Measurements from ENCODE around the gene MEGF11.

The MEGF11 gene

GRCh38 chr15:66219339-66219738 lies 34.2 kb downstream of the MEGF11 start:
- no peak for DNase-seq (ENCODE audit: low read depth in 2 of 2, low spot score in 1 of 2)

GRCh38 chr15:66216806-66217205 lies 36.7 kb downstream of the MEGF11 start:
- no peak for DNase-seq (ENCODE audit: low read depth in 2 of 2, low spot score in 1 of 2)

- no peak for DNase-seq (ENCODE audit: low read depth in 2 of 2, low spot score in 1 of 2)
These were observed 37.7 kb downstream of the MEGF11 start for GRCh38 chr15:66215811-66216210.

GRCh38 chr15:66214246-66214645 lies 39.3 kb downstream of the MEGF11 start:
- DNase-seq (ENCODE audit: low read depth in 2 of 2, low spot score in 1 of 2): no peak

GRCh38 chr15:66212563-66212921 lies 41.0 kb downstream of the MEGF11 start:
- DNase-seq (ENCODE audit: low read depth in 2 of 2, low spot score in 1 of 2): no peak

GRCh38 chr15:66211670-66212562 lies 41.6 kb downstream of the MEGF11 start:
- no peak for DNase-seq (ENCODE audit: low read depth in 2 of 2, low spot score in 1 of 2)

GRCh38 chr15:66210684-66211083 lies 42.9 kb downstream of the MEGF11 start:
- DNase-seq (ENCODE audit: low read depth in 2 of 2, low spot score in 1 of 2): no peak

GRCh38 chr15:66198757-66199156 lies 54.8 kb downstream of the MEGF11 start:
- no peak for DNase-seq (ENCODE audit: low read depth in 2 of 2, low spot score in 1 of 2)

- DNase-seq (ENCODE audit: low read depth in 2 of 2, low spot score in 1 of 2): no peak
These were observed 56.9 kb downstream of the MEGF11 start for GRCh38 chr15:66196602-66197001.

GRCh38 chr15:66195621-66196230 lies 57.8 kb downstream of the MEGF11 start:
- DNase-seq (ENCODE audit: low read depth in 2 of 2, low spot score in 1 of 2): no peak

GRCh38 chr15:66193066-66193465 lies 60.5 kb downstream of the MEGF11 start:
- no peak for DNase-seq (ENCODE audit: low read depth in 2 of 2, low spot score in 1 of 2)

GRCh38 chr15:66190746-66191145 lies 62.8 kb downstream of the MEGF11 start:
- DNase-seq (ENCODE audit: low read depth in 2 of 2, low spot score in 1 of 2): no peak

GRCh38 chr15:66189291-66189690 lies 64.3 kb downstream of the MEGF11 start:
- no peak for DNase-seq (ENCODE audit: low read depth in 2 of 2, low spot score in 1 of 2)

GRCh38 chr15:66188464-66188863 lies 65.1 kb downstream of the MEGF11 start:
- no peak for DNase-seq (ENCODE audit: low read depth in 2 of 2, low spot score in 1 of 2)

- no peak for DNase-seq (ENCODE audit: low read depth in 2 of 2, low spot score in 1 of 2)
These were observed 66.3 kb downstream of the MEGF11 start for GRCh38 chr15:66187271-66187670.

- no peak for DNase-seq (ENCODE audit: low read depth in 2 of 2, low spot score in 1 of 2)
These were observed 67.3 kb downstream of the MEGF11 start for GRCh38 chr15:66186049-66186825.

GRCh38 chr15:66184936-66185790 lies 68.4 kb downstream of the MEGF11 start:
- no peak for DNase-seq (ENCODE audit: low read depth in 2 of 2, low spot score in 1 of 2)

- DNase-seq (ENCODE audit: low read depth in 2 of 2, low spot score in 1 of 2): no peak
These were observed 69.1 kb downstream of the MEGF11 start for GRCh38 chr15:66184492-66184891.

GRCh38 chr15:66180531-66181097 lies 72.9 kb downstream of the MEGF11 start:
- no peak for DNase-seq (ENCODE audit: low read depth in 2 of 2, low spot score in 1 of 2)

GRCh38 chr15:66178531-66178910 lies 75.0 kb downstream of the MEGF11 start:
- no peak for DNase-seq (ENCODE audit: low read depth in 2 of 2, low spot score in 1 of 2)
